Nephron (organoid): Measurements from ENCODE around the gene NHS.

Source experiments
- H3K27ac Mint-ChIP-seq, 3 experiments: 2 replicates each; pipeline ENCODE4 v1.8.0; 2020; ENCODE audit warnings: mixed read lengths in 3 of 3, mild to moderate bottlenecking in 2 of 3, moderate library complexity in 1 of 3
- H3K27me3 Mint-ChIP-seq: 2 replicates; pipeline ENCODE4 v1.8.0; 2021; ENCODE audit warnings: low read depth, mild to moderate bottlenecking, moderate library complexity, mixed read lengths
- H3K36me3 Mint-ChIP-seq: 2 replicates; pipeline ENCODE4 v1.8.0; 2020; ENCODE audit warnings: low read depth, mixed read lengths
- H3K4me1 Mint-ChIP-seq: 2 replicates; pipeline ENCODE4 v1.8.0; 2020; ENCODE audit warnings: mixed read lengths
- H3K4me3 Mint-ChIP-seq, 3 experiments: 2 replicates each; pipeline ENCODE4 v1.8.0; 2020; ENCODE audit warnings: mild to moderate bottlenecking in 3 of 3, mixed read lengths in 3 of 3, moderate library complexity in 2 of 3
- H3K9me3 Mint-ChIP-seq: 2 replicates; pipeline ENCODE4 v1.8.0; 2020; ENCODE audit warnings: mixed read lengths
- CTCF ChIP-seq, 3 experiments: fragments of 200-600 bp; sonication (generic); IDR thresholded peaks; one replicate each; pipeline ENCODE4 v1.5.0; 2021; ENCODE audit warnings: antibody characterized with exemption in 3 of 3; ENCODE audit not compliant: unreplicated experiment in 3 of 3

The NHS gene

GRCh38 chrX:17590892-17591740 lies 216.1 kb downstream of the NHS start:
- peak overlapping the region; percentile 37 to 87 (median 70) for H3K27ac Mint-ChIP-seq
- H3K4me1 Mint-ChIP-seq = peaks cover 28% of the 10 kb centered on the region
- no peaks in the 10 kb centered on the region for H3K36me3 Mint-ChIP-seq
- peak overlapping the region in 1 of 3 experiments; percentile 2 for H3K4me3 Mint-ChIP-seq
- H3K9me3 Mint-ChIP-seq = no peaks in the 10 kb centered on the region
- peak; percentile 85 to 92 (median 88) for TF ChIP-seq CTCF (IDR thresholded peaks at IDR 0.05; ENCODE audit: unreplicated experiment in 3 of 3)
- peaks cover 4% of the 10 kb centered on the region for H3K27me3 Mint-ChIP-seq

GRCh38 chrX:17591741-17592110 lies 216.7 kb downstream of the NHS start:
- H3K36me3 Mint-ChIP-seq = no peaks in the 10 kb centered on the region
- no peaks in the 10 kb centered on the region for H3K9me3 Mint-ChIP-seq
- peak overlapping the region in 2 of 3 experiments; percentile 15 to 25 for H3K4me3 Mint-ChIP-seq
- H3K4me1 Mint-ChIP-seq = peaks cover 34% of the 10 kb centered on the region
- peak overlapping the region; percentile 37 to 87 (median 70) for H3K27ac Mint-ChIP-seq
- TF ChIP-seq CTCF (IDR thresholded peaks at IDR 0.05; ENCODE audit: unreplicated experiment in 3 of 3) = no peak
- peaks cover 4% of the 10 kb centered on the region for H3K27me3 Mint-ChIP-seq

DNA sequence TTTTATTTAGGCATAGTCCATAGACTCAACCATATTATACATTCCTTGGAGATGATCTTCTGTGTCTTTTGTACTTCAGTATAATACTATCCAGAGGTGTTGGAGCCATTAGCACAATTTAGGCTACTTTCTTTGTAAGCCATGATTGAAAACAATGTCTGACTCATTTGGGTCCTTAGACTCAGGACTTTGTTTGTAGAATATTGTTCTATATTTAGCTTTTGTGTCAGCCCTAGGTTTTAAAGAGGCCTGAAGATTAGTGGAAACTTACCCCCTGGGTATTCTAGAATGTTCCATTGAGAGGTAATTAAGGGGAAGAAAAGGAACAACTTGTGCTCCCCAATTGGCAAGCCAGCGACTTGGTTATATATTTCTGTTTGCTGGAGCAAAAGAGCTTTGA lies 217.1 kb downstream of the NHS start:
- H3K36me3 Mint-ChIP-seq = no peaks in the 10 kb centered on the region
- peaks cover 35% of the 10 kb centered on the region for H3K4me1 Mint-ChIP-seq
- TF ChIP-seq CTCF (IDR thresholded peaks at IDR 0.05; ENCODE audit: unreplicated experiment in 3 of 3) = no peak
- no peak overlapping the region for H3K4me3 Mint-ChIP-seq
- peaks cover 4% of the 10 kb centered on the region for H3K27me3 Mint-ChIP-seq
- H3K27ac Mint-ChIP-seq = peak overlapping the region; percentile 37 to 72 (median 70)
- no peaks in the 10 kb centered on the region for H3K9me3 Mint-ChIP-seq

- no peaks in the 10 kb centered on the region for H3K9me3 Mint-ChIP-seq
- H3K36me3 Mint-ChIP-seq = no peaks in the 10 kb centered on the region
- no peak for TF ChIP-seq CTCF (IDR thresholded peaks at IDR 0.05; ENCODE audit: unreplicated experiment in 3 of 3)
- peaks cover 4% of the 10 kb centered on the region for H3K27me3 Mint-ChIP-seq
- H3K27ac Mint-ChIP-seq = peak overlapping the region; percentile 10 to 97 (median 84)
- H3K4me1 Mint-ChIP-seq = peaks cover 56% of the 10 kb centered on the region
- no peak overlapping the region for H3K4me3 Mint-ChIP-seq
Observed at GRCh38 chrX:17594693-17595092, 219.7 kb downstream of the NHS start.

DNA sequence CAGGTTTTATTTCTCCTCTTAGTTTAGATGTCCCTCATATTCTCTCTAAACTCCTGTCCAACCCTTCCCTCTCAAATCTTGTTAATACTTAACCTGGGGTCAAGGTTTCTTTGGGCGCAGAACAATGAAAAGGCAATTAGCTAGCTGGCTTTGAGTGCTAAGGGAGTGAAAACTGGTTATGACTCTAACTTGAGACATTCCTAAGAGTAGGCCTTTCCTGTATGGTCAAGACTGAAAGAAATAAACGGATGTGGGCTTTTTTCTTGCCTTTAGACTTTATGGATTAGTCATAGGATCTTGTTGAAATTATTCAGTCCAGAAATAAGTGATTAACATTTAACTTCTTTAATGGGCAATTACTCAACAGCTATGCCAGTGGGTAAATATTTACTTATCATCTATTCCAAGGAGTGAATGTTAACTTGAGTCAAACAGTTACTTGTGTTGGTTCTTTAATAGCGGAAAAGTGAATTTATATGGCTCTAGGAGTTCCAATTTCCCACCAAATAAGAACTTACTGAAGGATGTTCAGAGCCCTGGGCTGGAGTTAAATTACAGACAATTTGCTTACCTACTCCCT lies 220.5 kb downstream of the NHS start:
- no peak for TF ChIP-seq CTCF (IDR thresholded peaks at IDR 0.05; ENCODE audit: unreplicated experiment in 3 of 3)
- peaks cover 65% of the 10 kb centered on the region for H3K4me1 Mint-ChIP-seq
- H3K27ac Mint-ChIP-seq = peak overlapping the region; percentile 84 to 97 (median 92)
- no peaks in the 10 kb centered on the region for H3K36me3 Mint-ChIP-seq
- H3K4me3 Mint-ChIP-seq = peak overlapping the region in 1 of 3 experiments; percentile 5
- H3K9me3 Mint-ChIP-seq = no peaks in the 10 kb centered on the region
- H3K27me3 Mint-ChIP-seq = peaks cover 4% of the 10 kb centered on the region
